Pons (tissue), 1 donor: ENCODE measurements around the gene PARK7.

Source experiments
- DNase-seq: peaks from one replicate; pipeline ENCODE4 v3.0.0-alpha.2; 2016; ENCODE audit warnings: low spot score

The PARK7 gene

GRCh38 chr1:8024329-8024728, 62.8 kb downstream of the PARK7 start:
- no peak for DNase-seq

DNA sequence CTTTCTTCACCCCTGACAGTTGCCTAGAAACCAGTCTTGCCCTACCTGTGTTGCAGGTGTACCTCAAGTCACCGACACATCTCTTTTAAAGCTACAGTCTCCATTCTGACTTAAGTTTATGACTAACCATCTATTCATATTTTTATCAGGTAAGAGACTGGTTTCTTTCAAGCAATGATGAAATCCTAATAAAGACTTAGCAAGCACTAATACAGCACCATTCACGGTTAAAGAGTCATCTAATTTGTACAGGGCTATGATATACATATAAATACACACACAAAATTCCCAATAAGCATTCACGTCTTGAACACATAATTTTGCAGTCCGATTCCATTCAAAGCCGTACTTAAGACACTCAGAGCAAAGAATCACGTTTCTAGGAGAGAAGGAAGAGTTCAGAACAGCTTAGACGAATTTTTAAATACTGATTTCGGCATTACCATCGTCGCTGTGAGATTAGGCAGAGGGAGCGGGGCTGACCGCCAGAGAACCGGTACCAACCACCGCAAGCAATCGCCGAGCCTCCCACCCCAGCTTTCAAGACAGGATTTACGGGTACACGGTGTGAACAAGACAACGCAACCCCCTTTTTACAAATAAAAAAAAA, 63.7 kb downstream of the PARK7 start:
- DNase-seq = no peak

GRCh38 chr1:8025671-8026144, 64.2 kb downstream of the PARK7 start:
- no peak for DNase-seq

DNA sequence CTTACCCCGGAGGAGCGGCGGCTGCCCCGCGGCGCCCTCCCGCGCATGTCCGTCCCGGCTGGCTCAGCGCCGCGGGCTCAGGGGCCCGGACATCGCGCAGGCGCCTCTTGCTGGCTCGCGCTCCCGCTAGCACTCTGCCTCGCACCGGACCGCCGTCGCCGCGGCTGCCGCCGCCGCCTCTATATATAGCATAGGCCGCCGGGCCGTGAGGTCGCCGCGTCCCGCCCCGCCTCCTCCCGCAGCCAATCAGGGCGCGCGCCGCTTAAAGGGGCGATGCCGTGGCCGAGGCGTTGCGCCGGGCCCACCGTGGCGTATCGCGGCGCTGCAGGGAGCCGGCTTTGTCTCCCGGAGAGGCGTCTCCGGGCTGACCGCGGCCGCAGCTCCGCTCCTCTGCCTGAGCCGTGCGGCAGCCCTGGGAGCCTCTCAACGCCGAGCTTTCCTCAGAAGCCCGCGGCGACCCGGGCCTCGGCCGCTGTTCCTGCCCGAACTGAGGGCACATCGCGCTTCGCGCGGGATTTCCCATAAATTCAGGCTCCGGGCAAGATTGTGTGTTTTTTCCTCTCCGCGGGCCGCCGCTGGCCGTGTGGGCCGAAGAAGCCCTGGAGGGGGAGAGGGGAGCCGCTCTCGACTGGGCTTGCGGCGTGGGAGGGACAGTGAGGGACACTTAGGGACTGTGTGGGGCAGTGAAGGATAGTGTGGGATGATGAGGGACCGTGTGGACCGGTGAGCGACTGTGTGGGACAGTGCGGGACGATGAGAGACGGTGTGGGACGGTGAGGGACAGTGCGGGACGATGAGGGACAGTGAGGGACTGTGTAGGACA, 64.9 kb downstream of the PARK7 start, which contains the start of gene ERRFI1:
Gene ERRFI1 (minus strand): TSS at position 157 of the 823 bp plus-strand sequence. CDS start 10,690 bp downstream, outside the sequence.
- peak; percentile 90 for DNase-seq

DNA sequence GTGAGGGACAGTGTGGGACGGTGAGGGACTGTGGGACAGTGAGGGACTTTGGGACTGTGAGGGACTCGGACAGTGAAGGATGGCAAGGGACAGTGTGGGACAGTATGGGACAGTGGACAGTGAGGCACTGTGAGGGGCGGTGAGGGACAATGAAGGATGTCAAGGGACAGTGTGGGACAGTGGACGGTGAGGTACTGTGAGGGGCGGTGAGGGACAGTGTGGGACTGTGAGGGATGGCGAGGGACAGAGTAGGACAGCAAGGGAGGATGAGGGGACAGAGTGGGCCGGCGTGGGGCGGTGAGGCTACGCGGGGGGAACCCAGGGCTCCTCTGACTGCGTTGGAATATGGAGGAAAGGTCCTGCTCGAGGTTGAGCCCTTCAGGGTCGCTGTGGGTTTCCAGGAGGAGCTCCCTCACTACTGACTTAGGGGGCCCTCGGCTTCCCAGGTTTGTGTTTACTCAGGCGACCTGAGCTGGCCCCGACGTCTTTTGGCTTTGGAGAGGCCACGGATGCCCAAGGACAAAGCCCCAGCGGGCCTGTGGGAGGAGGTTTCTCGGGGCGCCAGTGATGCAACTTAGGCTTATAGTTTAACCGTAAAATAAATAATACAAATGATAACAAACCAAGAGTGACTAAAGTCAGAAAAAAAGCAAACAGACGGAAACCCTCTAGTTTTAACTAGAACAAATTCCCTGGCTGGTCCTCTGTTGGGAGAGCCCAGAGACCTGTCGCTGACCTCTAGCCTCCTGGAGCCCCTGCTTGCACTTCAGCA, 65.7 kb downstream of the PARK7 start:
- no peak for DNase-seq

- no peak for DNase-seq
These were observed 66.4 kb downstream of the PARK7 start for GRCh38 chr1:8027748-8028570.

DNA sequence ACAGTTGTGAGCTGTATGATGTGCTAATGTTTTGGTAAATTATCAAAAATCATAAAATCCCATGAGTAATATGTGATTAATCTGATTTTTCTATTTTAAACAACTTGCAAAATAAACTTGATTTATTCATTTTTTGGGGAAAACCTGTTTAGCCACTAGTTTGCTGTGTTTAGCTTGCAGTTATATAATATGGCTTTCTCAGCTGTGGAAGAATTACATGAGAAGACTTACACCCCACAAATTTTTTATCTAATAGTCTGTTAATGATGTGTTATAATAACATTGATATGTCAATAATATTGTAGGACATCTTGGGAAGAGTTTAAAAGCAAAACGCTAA, 67.0 kb downstream of the PARK7 start:
- DNase-seq = no peak

- peak; percentile 61 for DNase-seq
These were observed 69.8 kb downstream of the PARK7 start for GRCh38 chr1:8031176-8031785.

DNA sequence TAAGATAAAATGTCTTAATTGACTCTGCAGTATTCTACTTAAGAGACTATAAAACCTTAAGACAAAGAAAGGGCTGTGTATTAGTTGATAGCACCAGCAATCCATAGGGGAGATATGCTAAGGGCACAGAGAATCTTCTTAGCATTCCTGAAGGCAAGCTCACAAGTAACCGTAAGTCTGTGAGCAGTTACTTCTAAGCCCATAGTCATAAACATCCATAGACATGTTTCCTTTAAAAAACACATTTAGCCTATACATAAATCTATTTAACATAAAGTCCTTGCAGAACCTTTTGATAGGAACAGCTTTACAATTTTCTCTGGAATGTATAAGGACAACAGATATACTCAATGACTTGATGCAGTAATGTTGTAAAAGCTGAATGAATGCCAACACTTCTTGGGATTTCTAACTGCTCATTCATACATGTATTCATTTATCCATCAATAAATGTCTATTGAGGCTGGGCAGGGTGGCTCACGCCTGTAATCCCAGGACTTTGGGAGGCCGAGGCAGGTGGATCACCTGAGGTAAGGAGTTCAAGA, 70.9 kb downstream of the PARK7 start:
- no peak for DNase-seq

DNA sequence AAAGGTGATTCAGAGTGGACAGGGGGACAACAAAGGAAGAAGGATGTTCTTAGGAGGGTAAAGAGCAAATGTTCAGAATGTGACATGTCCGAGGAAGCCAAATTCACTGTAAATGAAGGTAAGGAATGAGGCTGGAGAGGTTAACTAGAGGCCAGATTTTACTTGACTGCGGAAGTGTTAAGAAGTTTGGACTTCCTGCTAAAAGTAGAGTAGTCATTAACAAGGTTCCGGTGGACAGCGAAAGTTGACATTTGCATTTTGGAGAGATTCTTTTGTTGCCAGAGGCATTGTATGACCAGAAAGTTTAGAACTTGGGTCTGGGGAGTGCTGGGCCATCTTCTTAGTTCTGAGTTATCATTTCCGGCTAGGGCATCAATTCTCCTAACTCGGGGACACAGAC, 71.8 kb downstream of the PARK7 start:
- DNase-seq = no peak
